ENCODE results near the gene TLE1.

TLE1 gene

DNA sequence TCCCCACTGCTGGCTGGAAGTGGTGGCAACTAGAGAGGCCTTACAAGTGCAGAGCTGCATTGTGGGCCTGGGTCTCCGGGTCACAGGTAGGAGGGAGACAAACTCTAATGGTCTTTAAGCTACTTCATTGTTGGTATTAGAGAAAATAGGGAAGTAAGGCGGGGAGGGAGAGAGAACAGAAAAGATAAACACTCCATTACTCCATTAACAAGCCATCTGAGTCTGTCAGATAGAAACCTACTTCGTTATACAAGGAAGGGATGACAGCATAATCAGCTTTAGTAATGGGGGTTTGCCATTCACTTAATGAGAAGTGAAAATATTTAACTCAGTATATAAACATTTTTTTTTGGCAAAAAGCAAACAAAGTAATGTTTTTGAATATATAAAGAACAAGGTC, 107.4 kb downstream of the TLE1 start:
- H3K4me1 Mint-ChIP-seq (ENCODE audit: low read depth) = no peaks in the 10 kb centered on the region
- H3K36me3 Mint-ChIP-seq (ENCODE audit: low read depth) = no peaks in the 10 kb centered on the region
- no peak overlapping the region for H3K4me3 Mint-ChIP-seq
- no peaks in the 10 kb centered on the region for H3K9me3 Mint-ChIP-seq
- no peak overlapping the region for H3K27ac Mint-ChIP-seq
- H3K27me3 Mint-ChIP-seq (ENCODE audit: low read depth) = no peaks in the 10 kb centered on the region

DNA sequence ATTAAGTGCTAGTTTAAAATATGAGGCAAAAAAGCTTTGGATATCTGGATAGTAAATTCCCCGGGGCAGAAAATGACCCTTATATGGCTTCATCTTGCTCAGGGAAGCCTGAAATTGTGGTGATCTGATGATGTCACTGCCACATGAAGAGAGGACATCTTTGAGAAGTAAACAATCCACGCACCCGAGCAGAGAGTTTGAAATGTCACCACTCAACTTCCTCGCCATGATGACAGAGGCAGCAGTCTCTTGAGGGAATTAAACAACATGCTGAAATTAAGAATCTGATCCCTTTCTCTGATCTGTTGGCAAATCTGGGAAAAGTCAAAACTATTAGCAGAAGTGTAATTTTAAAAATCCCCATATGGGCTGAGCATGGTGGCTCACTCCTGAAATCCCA, 110.0 kb downstream of the TLE1 start:
- no peaks in the 10 kb centered on the region for H3K27me3 Mint-ChIP-seq (ENCODE audit: low read depth)

DNA sequence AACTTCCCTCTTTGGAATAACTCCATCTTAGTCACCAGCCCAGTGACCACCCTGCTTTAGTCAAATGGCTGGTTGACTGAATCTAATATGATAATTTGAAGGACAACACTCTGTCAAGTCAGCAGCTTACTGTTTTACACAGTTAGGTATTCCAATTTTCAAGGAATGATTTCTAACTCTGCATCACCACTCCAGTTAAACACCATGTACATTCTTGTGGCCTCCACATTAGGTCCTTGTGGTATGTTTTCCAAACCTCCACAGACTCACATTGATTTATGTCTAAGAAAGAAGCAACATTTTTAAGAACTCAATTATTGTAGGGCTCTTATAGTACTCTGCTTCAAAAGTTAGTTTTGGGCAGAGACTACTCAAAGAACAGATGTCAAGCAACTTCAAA, 110.7 kb downstream of the TLE1 start:
- no peak overlapping the region for H3K27ac Mint-ChIP-seq
- H3K27me3 Mint-ChIP-seq (ENCODE audit: low read depth) = no peaks in the 10 kb centered on the region
- no peaks in the 10 kb centered on the region for H3K36me3 Mint-ChIP-seq (ENCODE audit: low read depth)
- H3K9me3 Mint-ChIP-seq = no peaks in the 10 kb centered on the region
- no peaks in the 10 kb centered on the region for H3K4me1 Mint-ChIP-seq (ENCODE audit: low read depth)
- H3K4me3 Mint-ChIP-seq = no peak overlapping the region

More for the DNA sequence above, 110.0 kb downstream of the TLE1 start:
- H3K36me3 Mint-ChIP-seq (ENCODE audit: low read depth) = no peaks in the 10 kb centered on the region
- no peak overlapping the region for H3K4me3 Mint-ChIP-seq
- H3K4me1 Mint-ChIP-seq (ENCODE audit: low read depth) = no peaks in the 10 kb centered on the region
- no peaks in the 10 kb centered on the region for H3K9me3 Mint-ChIP-seq
- H3K27ac Mint-ChIP-seq = no peak overlapping the region

DNA sequence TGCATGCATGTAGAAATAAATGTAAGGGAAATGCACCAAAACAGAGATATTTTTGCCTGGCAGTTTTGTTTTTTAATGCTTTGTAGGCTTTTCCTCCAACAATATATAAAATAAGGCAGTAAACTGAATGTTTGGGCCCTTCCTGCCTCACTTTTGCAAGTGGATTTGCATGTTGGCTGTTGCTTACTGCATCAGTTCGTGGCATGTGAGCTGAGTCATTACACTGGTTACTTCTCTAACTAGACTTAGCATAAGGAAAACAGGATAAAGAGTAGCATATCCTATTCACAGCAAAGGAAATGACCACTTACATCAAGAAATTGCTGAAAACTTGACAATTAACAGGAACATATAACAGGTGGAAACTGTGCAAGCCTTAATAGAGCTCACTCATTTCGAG, 113.4 kb downstream of the TLE1 start:
- H3K4me3 Mint-ChIP-seq = no peak overlapping the region
- no peaks in the 10 kb centered on the region for H3K4me1 Mint-ChIP-seq (ENCODE audit: low read depth)
- H3K27me3 Mint-ChIP-seq (ENCODE audit: low read depth) = no peaks in the 10 kb centered on the region
- H3K36me3 Mint-ChIP-seq (ENCODE audit: low read depth) = no peaks in the 10 kb centered on the region
- no peaks in the 10 kb centered on the region for H3K9me3 Mint-ChIP-seq
- H3K27ac Mint-ChIP-seq = no peak overlapping the region

DNA sequence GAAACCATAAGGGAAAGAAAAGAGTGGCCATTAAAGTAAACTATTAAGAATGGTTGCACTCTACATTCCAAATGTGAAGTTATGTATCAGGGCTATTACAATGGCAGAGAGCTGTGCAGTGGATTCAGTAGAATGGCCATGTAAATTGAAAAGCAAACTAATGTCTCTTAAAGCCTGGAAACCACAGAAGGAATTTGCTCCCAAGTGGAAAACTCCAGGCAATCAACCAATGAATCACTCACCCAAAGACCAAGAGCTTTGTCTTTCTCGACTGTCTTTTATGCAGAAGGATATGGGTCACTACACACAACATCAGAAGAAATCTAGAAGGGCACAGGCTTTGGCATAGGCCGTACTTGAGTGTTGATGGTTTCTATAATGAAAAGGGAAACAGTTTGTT, 114.9 kb downstream of the TLE1 start:
- Mint-ChIP-seq H3K9me3 (no peaks in the 10 kb centered on the region), H3K4me3 (no peak overlapping the region), H3K27ac (no peak overlapping the region), H3K36me3 (ENCODE audit: low read depth) (no peaks in the 10 kb centered on the region), H3K4me1 (ENCODE audit: low read depth) (no peaks in the 10 kb centered on the region), H3K27me3 (ENCODE audit: low read depth) (no peaks in the 10 kb centered on the region)

DNA sequence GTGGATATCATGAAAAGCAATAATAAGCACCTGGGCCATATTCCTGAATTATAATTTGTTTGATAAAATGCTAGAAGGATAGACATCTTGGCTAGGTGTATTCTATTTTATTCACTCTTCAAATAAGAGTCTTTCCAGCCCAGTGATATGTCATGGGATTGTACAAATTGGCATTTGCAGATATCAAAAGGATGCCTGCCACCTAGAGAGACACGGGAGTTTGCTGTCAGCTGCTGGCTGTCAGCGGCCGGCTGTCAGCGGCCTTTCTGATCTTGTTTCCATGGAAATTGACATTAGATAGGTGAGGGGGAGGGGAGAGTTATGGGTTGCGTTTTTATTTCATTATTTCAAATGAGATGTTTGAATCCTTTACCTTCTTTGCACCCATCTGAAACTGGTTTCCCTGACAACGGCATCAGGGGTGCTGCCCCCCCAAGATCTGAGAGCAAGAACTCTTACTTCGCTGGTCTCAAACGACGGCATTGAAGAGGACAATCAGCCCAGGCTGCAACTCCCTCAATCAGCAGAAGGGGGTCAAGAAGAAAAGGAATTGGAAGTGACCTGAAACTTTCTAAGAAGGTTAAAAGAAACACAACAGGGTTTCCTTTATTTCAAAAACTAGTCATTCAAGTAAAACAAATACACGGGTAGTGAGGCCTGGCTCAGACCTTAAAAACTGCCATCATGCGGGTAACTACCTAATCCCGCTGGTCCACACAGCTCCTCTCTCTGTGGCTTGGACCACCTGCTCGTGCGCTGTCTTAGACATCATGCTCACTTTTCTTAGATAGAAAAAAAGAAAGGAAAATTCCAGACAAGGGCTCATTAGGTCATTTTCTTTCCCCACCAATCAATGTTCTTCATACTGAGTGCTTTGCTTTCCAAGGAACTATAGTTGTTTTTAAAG, 115.7 kb downstream of the TLE1 start:
- Mint-ChIP-seq H3K27me3 (ENCODE audit: low read depth) (no peaks in the 10 kb centered on the region), H3K36me3 (ENCODE audit: low read depth) (no peaks in the 10 kb centered on the region), H3K9me3 (no peaks in the 10 kb centered on the region), H3K4me3 (no peak overlapping the region), H3K4me1 (ENCODE audit: low read depth) (no peaks in the 10 kb centered on the region), H3K27ac (no peak overlapping the region)

DNA sequence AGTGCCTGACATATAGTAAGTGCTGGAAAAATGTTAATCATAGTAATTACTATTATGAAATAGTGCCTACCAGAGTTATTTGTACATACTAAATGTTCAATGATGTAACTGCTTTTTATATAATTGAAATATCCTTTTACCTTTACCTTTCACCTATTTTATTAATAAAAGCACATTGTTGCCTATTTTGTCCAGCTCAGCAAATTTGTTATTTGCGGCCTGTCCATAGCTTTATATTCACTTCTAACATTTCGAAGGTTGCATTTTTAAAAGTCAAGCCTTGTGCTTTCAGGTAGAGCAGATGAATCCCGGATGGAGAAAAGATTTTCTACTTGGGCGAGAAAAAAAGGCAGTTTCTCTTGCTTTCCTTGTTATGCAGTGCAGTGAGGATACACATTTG, 119.3 kb downstream of the TLE1 start:
- no peaks in the 10 kb centered on the region for H3K4me1 Mint-ChIP-seq (ENCODE audit: low read depth)
- no peak overlapping the region for H3K4me3 Mint-ChIP-seq
- no peaks in the 10 kb centered on the region for H3K9me3 Mint-ChIP-seq
- no peak overlapping the region for H3K27ac Mint-ChIP-seq
- H3K36me3 Mint-ChIP-seq (ENCODE audit: low read depth) = no peaks in the 10 kb centered on the region
- no peaks in the 10 kb centered on the region for H3K27me3 Mint-ChIP-seq (ENCODE audit: low read depth)

DNA sequence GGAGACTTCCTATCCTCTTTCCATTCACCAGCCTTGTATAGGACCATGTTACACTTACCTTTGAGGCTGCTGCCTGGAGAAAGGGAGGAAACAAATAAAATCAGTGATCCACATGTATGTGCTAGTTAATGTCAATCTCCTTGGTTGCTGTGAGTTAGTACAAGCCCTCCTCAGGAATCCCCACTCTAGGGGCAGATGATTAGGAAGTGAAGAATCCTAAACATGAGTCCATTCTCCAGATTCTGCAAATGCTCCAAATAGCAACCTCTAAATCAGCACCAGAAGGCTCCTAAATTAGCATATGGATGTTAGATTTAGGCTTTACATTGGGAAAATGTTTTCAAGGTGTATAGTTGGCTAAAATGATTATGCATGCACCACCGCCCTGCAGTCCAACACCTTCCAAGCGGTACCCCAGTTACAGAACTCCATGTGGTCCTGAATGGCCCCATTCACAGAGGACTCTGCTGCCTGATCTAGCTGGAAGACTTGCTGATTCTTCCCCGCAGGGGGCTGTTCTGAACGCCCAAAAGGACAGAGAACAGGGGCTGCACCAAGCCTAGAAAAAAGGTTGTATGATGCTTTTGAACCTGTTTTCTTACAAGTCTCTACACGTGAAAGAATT, 123.2 kb downstream of the TLE1 start:
- Mint-ChIP-seq H3K4me1 (ENCODE audit: low read depth) (no peaks in the 10 kb centered on the region), H3K27me3 (ENCODE audit: low read depth) (no peaks in the 10 kb centered on the region), H3K4me3 (no peak overlapping the region), H3K9me3 (no peaks in the 10 kb centered on the region), H3K27ac (no peak overlapping the region), H3K36me3 (ENCODE audit: low read depth) (no peaks in the 10 kb centered on the region)

DNA sequence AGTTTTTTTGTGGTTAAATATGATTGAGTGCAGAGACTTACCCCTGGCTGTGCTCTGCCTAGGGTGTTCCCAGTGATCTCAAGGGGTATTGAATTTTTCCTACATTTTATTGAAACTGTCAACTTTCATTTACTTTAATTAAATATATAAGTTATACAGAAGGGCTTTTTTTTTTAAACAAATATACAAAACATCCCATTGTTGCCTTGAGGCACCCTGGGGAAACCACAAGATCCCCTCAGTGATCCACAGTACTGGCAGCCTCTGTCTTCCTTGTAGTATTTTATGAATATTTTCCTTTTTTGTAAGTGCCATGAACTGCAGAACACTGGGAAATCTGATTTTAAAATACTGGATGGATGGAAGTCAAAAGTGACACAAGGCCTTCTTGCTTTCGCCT, 123.7 kb downstream of the TLE1 start:
- H3K4me1 Mint-ChIP-seq (ENCODE audit: low read depth) = no peaks in the 10 kb centered on the region
- no peaks in the 10 kb centered on the region for H3K27me3 Mint-ChIP-seq (ENCODE audit: low read depth)
- no peak overlapping the region for H3K4me3 Mint-ChIP-seq
- no peaks in the 10 kb centered on the region for H3K9me3 Mint-ChIP-seq
- H3K36me3 Mint-ChIP-seq (ENCODE audit: low read depth) = no peaks in the 10 kb centered on the region
- H3K27ac Mint-ChIP-seq = no peak overlapping the region

DNA sequence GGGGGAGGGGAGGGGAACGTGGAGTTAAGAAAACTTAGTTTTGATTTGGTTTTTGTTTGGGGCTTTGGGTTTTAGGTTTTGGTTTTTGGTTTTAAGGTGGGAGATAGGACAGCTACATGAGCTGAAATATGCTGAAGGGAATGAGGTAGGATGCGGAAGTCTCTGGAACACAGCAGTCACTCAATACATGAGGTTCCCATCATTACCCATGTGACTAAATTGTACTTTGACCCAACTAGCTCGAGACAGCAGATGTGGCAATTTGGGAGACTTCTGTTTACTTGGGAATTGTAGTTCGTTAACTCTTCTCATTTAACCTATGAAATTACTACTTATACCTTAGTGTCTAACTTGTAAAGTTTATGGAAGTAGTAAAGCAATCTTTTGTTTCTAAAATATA, 124.2 kb downstream of the TLE1 start:
- Mint-ChIP-seq H3K4me1 (ENCODE audit: low read depth) (no peaks in the 10 kb centered on the region), H3K36me3 (ENCODE audit: low read depth) (no peaks in the 10 kb centered on the region), H3K27ac (no peak overlapping the region), H3K4me3 (no peak overlapping the region), H3K27me3 (ENCODE audit: low read depth) (no peaks in the 10 kb centered on the region), H3K9me3 (no peaks in the 10 kb centered on the region)

DNA sequence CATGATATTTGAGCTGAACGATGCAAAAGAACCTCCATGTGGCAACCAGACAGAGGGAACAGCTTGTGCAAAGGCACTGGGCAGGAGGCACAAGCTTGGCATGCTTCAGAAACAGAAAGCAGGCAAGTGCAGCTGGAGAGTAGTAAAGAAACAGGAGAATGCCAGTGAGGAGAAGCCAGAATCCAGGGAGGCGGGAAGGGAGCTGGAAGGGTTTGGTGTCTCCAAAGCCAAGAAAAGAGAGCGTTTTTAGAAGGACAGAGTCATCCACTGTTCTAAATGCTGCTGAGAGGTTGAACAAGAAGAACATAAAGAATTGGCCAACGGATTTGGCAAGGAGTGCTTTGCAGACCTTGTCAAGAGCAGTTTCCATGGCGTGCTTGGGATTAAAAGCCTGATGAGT, 124.7 kb downstream of the TLE1 start:
- H3K4me3 Mint-ChIP-seq = no peak overlapping the region
- H3K27ac Mint-ChIP-seq = no peak overlapping the region
- H3K9me3 Mint-ChIP-seq = no peaks in the 10 kb centered on the region
- H3K27me3 Mint-ChIP-seq (ENCODE audit: low read depth) = no peaks in the 10 kb centered on the region
- H3K36me3 Mint-ChIP-seq (ENCODE audit: low read depth) = no peaks in the 10 kb centered on the region
- no peaks in the 10 kb centered on the region for H3K4me1 Mint-ChIP-seq (ENCODE audit: low read depth)

DNA sequence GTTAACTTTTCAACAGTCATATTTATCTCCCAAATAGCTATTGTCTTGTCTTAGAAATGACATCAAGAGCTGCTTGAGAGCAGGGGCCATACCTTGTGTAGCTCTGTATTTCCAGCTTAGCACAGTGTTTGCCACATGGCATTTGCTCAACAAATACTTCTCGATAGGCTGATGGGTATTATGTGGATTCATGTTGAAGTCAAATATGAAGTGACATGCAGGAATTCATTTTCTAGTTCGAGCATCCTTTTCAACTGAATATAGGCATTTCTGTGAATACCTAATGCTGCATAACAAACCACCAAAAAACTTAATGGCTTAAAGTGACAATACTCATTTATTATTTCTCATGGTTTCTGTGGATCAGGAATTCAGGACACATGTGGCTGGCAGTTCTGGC, 125.6 kb downstream of the TLE1 start:
- Mint-ChIP-seq H3K36me3 (ENCODE audit: low read depth) (no peaks in the 10 kb centered on the region), H3K9me3 (no peaks in the 10 kb centered on the region), H3K27ac (no peak overlapping the region), H3K4me1 (ENCODE audit: low read depth) (no peaks in the 10 kb centered on the region), H3K27me3 (ENCODE audit: low read depth) (no peaks in the 10 kb centered on the region), H3K4me3 (no peak overlapping the region)

DNA sequence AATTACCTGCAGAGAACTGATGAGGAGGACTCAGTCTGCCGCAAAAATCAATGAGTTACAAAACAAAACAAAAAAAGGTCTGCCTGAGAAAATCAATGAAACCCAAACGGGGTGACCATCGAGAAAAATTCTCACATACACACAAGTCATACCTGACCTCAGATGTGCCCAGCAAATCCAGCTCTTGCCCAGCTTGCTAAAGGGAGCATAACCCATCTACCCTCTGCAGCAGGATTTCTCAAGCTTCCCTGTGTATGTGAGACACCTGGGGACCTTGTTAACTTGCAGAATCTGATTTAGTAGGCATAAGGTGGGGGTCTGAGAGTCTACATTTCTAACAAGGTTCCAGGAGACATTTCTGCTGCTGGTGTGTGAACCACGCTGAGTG, 126.3 kb downstream of the TLE1 start:
- Mint-ChIP-seq H3K4me3 (no peak overlapping the region), H3K36me3 (ENCODE audit: low read depth) (no peaks in the 10 kb centered on the region), H3K4me1 (ENCODE audit: low read depth) (no peaks in the 10 kb centered on the region), H3K27me3 (ENCODE audit: low read depth) (no peaks in the 10 kb centered on the region), H3K9me3 (no peaks in the 10 kb centered on the region), H3K27ac (no peak overlapping the region)

DNA sequence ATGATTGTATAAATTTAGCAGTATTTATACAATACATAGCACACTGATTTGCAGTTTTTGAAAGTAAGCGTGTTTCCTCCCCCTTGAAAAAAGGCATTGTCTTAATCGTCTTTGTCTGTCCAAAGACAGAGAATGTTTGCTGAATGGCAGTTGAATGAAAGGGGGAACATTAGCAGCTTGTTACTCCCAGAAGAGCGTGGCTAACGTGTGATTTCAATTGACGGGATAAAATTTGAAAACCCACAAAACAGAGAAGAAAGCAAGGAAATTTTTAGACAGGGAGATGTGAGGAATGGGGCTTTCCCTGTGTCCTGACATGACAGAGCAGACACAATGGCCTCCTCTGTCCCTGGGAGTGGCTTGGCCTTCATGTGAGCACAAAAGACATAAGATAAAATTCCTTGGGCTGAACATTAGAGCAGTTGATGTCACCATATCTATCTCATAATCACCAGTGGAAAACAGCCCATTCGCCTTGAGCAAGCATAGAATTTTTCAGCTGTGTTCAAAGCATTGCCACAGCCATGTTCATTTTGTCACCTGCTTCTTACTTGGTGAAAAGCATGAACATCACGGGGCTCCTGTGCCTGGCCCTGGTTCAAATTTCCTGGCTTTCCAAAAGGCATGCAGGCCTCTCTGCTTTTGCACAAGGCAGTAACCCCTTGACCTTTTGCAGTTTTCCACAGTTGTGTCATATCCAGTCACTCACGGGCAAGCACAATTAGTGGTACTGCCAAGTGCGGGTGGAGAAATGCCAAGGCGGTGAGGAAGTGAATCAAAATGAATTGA, 126.9 kb downstream of the TLE1 start:
- Mint-ChIP-seq H3K27me3 (ENCODE audit: low read depth) (no peaks in the 10 kb centered on the region), H3K4me1 (ENCODE audit: low read depth) (no peaks in the 10 kb centered on the region), H3K36me3 (ENCODE audit: low read depth) (no peaks in the 10 kb centered on the region), H3K4me3 (no peak overlapping the region), H3K9me3 (no peaks in the 10 kb centered on the region), H3K27ac (no peak overlapping the region)

Measured in T-helper 1 cell treated with Interleukin-12 subunit alpha and Interleukin-12 subunit beta and Interleukin-4 antibody, amounts not matched to agents 30 μg/mL and 1 μg/mL, for 36 hours (primary cell).